GM13977 (cell line): Measurements from ENCODE around the gene ETHE1.
A peak's percentile ranks its signal among the peaks of the same experiment; 100 is the strongest.

Experiments used
- DNase-seq: peaks from one replicate; pipeline ENCODE4 v3.0.0; 2012; ENCODE audit warnings: low spot score
- CTCF ChIP-seq: IDR thresholded peaks from 2 replicates; pipeline ENCODE4 v1.5.1; 2012; ENCODE audit warnings: mild to moderate bottlenecking, control low read depth; ENCODE audit not compliant: insufficient read depth; ENCODE audit errors: extremely low read depth, missing control alignments
- in situ Hi-C: fragments of 300-500 bp; cut with MboI; formaldehyde crosslinking; loops from one replicate; pipeline ENCODE4 v1.12.0; 2022; ENCODE audit warnings: low sequenced_read_pairs, low pct_unique_long_range_greater_than_20kb, mixed read lengths, inconsistent platforms; ENCODE audit not compliant: unreplicated experiment

ETHE1 gene

GRCh38 chr19:43533546-43534304 lies 6.7 kb upstream of the ETHE1 start:
- in situ Hi-C loops = no loop called here
- no peak for TF ChIP-seq CTCF
- DNase-seq = peak; percentile 98

GRCh38 chr19:43532962-43533545 lies 6.1 kb upstream of the ETHE1 start, which contains the start of gene ZNF575:
ZNF575 (plus strand) TSS chr19:43533188; CDS start chr19:43534423, 1,235 bp downstream.
- DNase-seq = peak; percentile 96
- in situ Hi-C loops = no loop called here
- TF ChIP-seq CTCF = no peak

DNA sequence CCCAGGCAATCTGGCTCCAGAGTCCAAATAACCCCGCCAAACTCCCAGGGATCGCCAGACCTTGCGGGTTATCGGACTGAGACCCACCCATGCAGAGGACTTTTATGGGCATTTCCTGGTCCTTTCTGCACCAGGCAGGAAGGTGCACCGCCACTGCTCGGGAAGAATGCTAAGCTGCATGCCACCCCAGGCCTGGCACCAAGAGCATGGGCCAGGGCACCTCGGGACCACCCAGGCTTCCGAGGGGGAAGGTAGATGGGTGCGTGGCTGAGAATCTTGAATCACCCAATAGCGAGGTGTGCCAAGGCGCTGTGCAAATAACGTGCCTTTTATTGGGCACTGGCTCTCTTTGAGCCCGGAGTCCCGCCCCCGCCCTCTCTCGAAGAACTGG lies 5.6 kb upstream of the ETHE1 start:
- peak; percentile 70 for DNase-seq
- TF ChIP-seq CTCF = no peak
- in situ Hi-C loops = no loop called here

DNA sequence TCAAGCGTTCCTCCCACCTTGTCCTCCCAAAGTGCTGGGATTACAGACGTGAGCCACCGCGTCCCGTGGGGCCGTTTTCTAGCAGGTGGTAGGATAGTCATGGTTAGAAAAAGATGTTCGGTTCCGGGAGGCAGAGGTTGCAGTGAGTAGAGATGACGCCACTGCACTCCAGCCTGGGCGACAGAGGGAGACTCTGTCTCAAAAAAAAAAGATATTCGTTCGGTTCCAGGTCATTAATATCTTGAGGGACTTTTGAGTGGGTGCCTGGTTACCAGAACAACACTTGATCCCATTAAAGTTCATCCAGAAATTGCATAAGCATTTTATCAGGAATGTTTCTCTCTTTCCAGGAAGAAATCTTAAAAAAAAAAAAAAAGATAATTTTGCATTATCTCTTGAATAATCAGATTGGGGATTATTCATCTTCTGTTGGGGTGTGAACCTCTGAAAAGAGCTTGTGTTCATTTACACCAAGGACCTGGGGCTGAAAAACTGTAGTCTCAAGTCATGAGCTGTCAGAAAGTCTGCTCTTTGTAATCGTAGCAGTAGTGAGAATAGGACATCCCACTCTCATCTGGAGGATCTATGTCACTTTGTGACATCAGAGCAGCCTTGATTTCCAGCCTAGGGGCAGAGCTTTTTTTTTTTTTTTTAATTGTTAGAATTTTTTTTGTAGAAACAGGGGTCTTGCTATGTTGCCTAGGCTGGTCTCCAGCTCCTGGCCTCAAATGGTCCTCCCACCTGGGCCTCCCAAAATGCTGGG lies 1.0 kb upstream of the ETHE1 start:
- no peak for TF ChIP-seq CTCF
- no peak for DNase-seq
- in situ Hi-C loops = no loop called here

DNA sequence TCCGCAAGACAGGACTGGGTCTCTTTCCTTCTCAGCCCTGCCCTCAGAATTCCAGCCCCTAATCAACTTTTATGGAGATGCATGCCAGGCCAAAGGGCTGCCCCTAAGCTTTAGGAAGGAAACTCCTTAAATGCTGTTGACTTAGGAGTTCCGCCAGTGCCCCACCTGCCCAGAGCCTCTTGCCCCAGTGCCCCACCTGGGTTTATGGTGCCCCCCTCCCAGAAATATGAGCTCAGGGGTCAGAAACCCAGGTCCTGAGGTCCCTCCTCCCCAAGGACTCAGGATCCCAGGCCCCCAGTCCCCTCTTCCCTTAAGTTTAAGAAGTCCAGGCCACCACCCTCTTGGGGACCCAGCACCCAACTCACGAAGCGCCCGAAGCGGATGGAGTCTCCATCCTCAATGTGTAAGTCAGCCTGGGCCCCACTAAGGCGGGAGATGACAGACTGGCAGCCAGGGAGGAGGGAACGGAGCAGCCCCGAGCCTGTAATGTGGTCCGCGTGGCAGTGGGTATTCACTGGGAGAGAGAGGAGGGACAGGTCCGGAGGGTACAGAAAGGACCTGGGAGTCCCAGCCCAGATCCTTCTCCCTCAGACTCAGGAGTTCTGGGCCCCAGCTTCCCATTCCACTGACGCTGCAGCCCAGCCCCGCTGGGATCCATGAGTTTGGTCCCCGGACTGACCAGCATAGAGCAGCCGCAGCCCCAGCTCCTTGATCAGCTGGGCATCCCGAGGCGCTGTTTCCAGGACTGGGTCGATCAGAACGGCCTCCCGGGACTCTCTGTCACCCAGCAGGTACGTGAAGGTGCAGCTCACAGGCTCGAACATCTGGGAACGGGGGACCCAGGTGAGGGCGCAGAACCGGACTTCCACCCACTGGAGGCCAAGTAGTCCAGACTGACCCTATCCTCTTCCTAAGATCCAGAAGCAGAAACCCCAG lies 897 bp downstream of the ETHE1 start:
- DNase-seq = no peak
- in situ Hi-C loops = no loop called here
- no peak for TF ChIP-seq CTCF
